GOT3 (cell line): ENCODE measurements around the gene PID1.
"Not testable (repeated sequence)": the region's sequence is repeated elsewhere in the genome, so short reads cannot be mapped to it uniquely, and the experiment has no call there.

Experiments
- DNase-seq: peaks from one replicate; lab custom pipeline; 2025; ENCODE audit warnings: mixed read lengths; lab: John Stamatoyannopoulos, UW

The PID1 gene

GRCh38 chr2:229111744-229112143, 159.3 kb downstream of the PID1 start:
- DNase-seq = no peak

GRCh38 chr2:229109195-229109594, 161.9 kb downstream of the PID1 start:
- no peak for DNase-seq

- no peak for DNase-seq
Measured at GRCh38 chr2:229107601-229108000, 163.5 kb downstream of the PID1 start.

- no peak for DNase-seq
Measured at GRCh38 chr2:229104974-229105387, 166.1 kb downstream of the PID1 start.

GRCh38 chr2:229104025-229104424, 167.1 kb downstream of the PID1 start:
- DNase-seq = no peak

- DNase-seq = no peak
Measured at GRCh38 chr2:229101314-229101713, 169.8 kb downstream of the PID1 start.

GRCh38 chr2:229099231-229099630, 171.9 kb downstream of the PID1 start:
- no peak for DNase-seq

- no peak for DNase-seq
Measured at GRCh38 chr2:229098801-229099200, 172.3 kb downstream of the PID1 start.

- no peak for DNase-seq
Measured at GRCh38 chr2:229096409-229097066, 174.5 kb downstream of the PID1 start.

GRCh38 chr2:229095472-229095871, 175.6 kb downstream of the PID1 start:
- DNase-seq = no peak

GRCh38 chr2:229090225-229090624, 180.9 kb downstream of the PID1 start:
- DNase-seq = no peak

- DNase-seq = no peak
Measured at GRCh38 chr2:229089776-229090175, 181.3 kb downstream of the PID1 start.

GRCh38 chr2:229088966-229089700, 182.0 kb downstream of the PID1 start:
- no peak for DNase-seq

- no peak for DNase-seq
Measured at GRCh38 chr2:229088517-229088913, 182.6 kb downstream of the PID1 start.

GRCh38 chr2:229087843-229088516, 183.1 kb downstream of the PID1 start:
- no peak for DNase-seq

- no peak for DNase-seq
Measured at GRCh38 chr2:229087267-229087666, 183.8 kb downstream of the PID1 start.

GRCh38 chr2:229085439-229085838, 185.6 kb downstream of the PID1 start:
- DNase-seq = no peak

- DNase-seq = no peak
Measured at GRCh38 chr2:229084447-229084846, 186.6 kb downstream of the PID1 start.

- no peak for DNase-seq
Measured at GRCh38 chr2:229083606-229084340, 187.3 kb downstream of the PID1 start.

- no peak for DNase-seq
Measured at GRCh38 chr2:229081411-229081810, 189.7 kb downstream of the PID1 start.

GRCh38 chr2:229080172-229080571, 190.9 kb downstream of the PID1 start:
- DNase-seq = no peak

GRCh38 chr2:229076886-229077285, 194.2 kb downstream of the PID1 start:
- DNase-seq = not testable (repeated sequence)
